Fibroblast of skin of right quadriceps (primary cell): ENCODE results near the gene FOXJ1.

Experiments
- DNase-seq: peaks from one replicate; pipeline ENCODE4 v3.0.0-alpha.2; 2013

FOXJ1 gene

DNA sequence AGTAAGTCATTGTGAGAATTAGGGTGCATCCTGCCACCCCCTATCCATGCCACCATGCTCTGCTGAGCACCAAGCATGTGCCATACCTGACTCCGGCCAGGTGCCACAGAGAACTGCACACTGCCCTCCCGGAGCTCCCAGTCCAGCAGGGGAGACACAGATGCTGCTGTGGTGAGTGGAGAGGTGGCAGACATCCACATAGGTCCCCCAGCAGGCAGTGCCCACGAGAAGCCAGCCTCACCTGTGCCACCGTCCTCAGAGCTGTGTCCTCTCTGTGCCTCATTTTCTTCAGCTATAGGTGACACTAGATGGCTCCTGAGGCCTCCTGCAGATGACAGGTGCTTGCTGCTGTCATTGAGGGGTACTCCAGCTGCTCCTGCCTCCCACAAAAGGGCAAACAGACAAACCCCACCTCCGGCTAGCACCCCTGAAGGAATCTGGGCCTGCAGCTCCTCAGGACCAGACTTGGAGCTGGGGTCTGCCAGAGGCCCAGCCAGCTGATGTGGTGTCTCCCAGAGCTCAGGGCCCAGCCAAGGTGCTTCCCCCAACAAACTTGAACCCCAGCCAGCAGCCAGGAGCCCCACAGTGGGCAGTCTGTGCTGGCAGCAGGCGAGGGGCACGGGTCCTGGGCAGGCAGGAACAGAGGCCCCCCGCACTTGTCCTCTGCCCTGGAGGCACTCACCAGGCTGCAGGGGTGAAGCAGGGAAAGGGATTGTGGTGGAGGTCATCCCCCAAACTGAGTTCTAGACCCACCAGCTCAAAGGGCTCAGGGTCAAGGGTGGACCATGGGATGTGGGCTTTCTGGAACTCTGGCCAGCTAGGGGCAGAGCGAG lies 17.1 kb downstream of the FOXJ1 start:
- no peak for DNase-seq

GRCh38 chr17:76123191-76123499 lies 17.9 kb downstream of the FOXJ1 start:
- DNase-seq, result no peak

DNA sequence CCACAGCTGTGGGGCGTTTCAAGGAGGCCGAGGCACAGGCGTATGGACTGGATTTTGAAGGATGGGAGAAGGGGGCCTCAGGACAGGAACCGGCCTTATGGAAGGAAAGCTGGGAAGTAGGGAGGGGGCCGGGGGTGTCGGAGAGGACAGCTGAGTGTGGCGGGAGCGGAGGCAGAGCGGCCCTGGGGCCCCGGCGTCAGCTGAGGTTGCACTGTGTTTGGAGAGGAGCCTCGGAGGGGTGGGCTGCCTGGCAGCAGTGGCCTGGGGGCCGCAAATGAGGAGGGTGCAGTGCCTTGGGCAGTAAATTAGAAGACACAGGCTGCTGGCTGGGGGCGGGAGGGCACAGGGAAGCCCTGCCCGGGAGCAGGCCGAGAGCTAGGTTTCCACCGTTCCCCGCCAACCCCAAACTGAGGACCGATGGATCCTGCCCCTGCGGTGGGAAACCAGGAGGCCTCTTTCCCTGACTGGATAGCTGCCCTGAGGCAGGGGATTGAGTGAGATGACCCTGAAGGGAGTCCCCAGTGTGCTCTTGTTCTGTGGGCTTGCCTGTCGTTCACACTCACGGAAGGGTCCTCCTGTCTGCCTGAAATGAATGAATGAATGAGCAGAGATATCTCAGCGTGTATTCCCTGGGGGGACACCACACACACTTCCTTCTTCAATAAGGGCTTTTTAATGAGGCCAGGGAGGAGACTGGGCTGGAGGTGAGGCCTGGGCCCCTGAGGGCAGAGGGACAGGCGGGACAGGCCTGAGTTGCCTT lies 18.4 kb downstream of the FOXJ1 start:
- no peak for DNase-seq

- DNase-seq, result peak; percentile 48
These were observed 19.1 kb downstream of the FOXJ1 start for GRCh38 chr17:76121932-76122430.

GRCh38 chr17:76120658-76121008 lies 20.4 kb downstream of the FOXJ1 start:
- DNase-seq, result no peak

GRCh38 chr17:76119409-76120371 lies 21.4 kb downstream of the FOXJ1 start:
- DNase-seq, result no peak

DNA sequence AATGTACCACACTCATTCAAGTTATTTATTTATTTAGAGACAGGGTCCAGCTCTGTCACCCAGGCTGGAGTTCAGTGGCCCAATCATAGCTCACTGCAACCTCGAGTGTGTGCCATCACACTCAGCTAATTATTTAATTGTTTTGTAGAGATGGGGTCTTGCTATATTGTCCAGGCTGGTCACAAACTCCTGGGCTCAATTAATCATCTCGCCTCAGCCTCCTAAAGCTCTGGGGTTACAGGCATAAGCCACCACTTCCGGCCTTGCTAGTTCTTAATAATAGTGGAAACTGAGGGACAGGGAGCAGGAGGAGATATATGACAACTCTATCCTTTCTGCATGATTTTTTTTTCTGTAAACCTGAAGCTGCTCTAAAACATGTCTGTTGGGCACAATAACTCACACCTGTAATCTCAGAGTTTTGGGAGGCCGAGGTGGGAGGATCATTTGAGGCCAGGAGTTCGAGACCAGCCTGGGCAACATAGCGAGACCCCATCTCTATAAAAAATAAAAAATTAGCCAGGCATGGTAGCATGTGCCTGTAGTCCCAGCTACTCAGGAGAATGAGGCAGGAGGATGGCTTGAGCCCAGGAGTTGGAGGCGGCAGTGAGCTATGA lies 25.8 kb downstream of the FOXJ1 start:
- no peak for DNase-seq

DNA sequence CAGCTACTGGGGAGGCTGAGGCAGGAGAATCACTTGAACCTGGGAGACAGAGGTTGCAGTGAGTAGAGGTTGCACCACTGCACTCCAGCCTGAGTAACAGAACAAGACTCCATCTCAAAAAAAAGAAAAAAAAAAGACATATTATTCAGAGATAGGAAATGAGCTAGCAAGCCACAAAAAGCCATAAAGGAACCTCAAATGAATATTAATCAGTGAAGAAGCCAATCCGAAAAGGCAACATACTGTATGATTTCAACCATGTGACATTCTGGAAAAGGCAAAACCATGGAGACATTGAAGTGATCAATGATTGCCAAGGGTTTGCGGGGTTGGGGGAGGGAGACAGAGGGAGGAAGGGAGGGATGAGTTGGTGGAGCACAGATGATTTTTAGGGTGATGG lies 29.1 kb downstream of the FOXJ1 start:
- DNase-seq, result peak; percentile 32

- DNase-seq, result no peak
These were observed 33.5 kb downstream of the FOXJ1 start for GRCh38 chr17:76107509-76107908.

- DNase-seq, result peak; percentile 64
These were observed 34.3 kb downstream of the FOXJ1 start for GRCh38 chr17:76106703-76107102.

DNA sequence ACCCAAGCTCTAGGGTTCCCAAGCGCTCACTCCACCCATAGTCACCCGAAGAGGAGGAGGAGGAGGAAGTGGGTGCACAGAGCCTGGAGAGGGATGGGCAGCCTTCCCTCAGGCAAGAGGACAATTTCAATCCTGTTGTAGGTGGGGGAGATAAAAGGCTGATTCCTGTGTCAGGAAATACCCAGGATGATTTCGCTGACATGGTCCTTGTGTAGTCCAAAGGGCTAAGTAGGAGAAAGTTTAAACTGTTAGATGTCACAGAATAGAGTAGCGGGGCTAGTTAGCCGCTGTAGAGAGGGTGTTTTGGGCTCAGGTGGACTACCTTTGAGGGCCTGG lies 36.2 kb downstream of the FOXJ1 start:
- DNase-seq, result no peak

DNA sequence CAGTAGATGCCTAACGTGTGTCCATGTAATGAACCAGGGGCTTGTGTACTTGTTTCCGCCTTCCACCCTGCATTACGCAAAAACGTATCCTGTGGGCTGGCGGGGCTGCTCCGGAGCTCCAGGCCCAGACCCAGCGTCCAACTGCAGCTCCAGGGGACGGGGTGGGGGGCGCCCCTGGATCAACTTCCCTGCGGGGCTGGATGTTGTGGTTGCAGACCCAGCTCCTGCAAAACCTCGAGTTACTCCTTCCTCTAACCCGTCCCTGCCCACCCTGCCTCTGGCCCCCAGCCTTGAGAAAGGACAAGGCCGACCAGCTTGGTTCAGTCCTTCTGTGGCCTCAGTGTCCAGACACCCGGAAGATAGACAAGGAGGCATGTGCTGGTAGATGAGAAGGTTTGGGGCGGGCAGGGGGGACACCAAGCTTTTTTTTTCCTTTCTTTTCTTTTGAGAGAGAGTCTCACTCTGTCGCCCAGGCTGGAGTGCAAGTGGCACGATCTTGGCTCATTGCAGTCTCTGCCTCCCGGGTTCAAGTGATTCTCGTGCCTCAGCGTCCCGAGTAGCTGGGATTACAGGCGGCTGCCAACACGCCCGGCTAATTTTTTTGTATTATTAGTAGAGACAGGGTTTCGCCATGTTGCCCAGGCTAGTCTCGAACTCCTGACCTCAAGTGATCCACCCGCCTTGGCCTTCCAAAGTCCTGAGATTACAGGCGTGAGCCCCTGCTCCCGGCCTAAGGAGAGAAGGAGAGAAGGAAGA lies 36.7 kb downstream of the FOXJ1 start:
- no peak for DNase-seq

- DNase-seq, result peak; percentile 90
These were observed 37.5 kb downstream of the FOXJ1 start, which contains the start of gene EXOC7 for GRCh38 chr17:76103274-76104139. TSS of gene EXOC7 (minus strand) at chr17:76103787. CDS start at chr17:76103692, 95 bp downstream.

- DNase-seq, result no peak
These were observed 38.1 kb downstream of the FOXJ1 start for GRCh38 chr17:76102944-76103273.

GRCh38 chr17:76097716-76098295 lies 43.2 kb downstream of the FOXJ1 start:
- DNase-seq, result no peak

GRCh38 chr17:76095943-76096342 lies 45.1 kb downstream of the FOXJ1 start:
- DNase-seq, result no peak

DNA sequence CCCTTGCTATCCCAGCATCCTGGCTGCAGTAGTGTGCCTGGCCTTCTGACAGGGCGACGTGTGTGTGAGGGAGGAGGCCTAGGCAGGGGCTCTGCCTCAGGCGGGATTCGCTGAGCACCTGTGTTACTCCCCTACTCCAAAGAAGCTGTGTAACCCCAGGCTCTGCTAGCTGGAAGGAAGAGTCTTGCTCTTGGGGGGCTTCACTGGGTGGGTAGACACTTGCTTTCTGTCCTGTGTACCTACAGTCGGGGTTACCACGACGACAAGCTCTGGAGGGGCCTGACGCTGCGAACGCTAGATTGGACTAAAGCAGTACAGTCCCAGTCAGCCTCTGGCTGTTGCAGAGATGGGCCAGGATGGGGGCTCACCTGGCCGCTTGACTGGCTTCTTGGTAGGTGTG lies 47.0 kb downstream of the FOXJ1 start:
- DNase-seq, result no peak

DNA sequence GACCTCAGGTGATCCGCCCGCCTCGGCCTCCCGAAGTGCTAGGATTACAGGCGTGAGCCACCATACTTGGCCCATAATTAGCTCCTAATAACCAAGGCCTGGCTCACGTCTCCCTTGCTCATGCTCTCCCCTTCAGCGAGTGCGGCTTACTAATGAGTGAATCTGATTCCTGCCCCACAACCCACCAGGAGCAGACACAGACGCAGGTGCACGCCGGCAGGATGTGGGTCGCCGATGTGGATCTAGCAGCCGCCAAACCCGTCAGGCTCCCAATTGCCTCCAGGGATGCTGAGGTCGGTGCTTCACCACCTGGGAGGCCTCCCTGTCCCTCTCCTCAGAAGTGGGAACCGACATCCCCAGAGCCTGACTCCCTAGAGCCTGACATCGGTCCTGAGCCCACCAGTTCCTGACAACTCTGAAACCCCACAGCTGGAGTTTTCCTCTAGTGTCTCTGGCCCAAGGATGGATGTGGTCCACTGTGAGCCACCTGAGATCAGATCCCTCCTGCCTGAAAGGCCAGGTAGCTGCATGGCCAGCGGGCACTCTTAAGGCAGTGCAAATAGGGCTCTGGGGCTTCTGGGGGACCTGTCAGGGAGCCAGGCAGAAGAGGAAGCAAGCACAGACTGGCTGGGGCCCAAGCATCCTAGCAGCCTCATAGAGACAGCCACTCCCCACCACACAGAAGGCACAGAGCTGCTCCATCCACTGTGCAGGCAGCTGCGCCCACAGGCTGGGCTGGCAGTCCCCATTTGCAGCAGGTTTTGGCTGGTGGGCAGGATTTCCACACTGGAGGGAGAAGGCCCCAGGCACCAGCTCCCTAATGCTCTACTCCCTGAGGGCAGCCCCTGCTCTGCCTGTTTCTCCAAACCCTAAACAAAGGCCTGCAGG lies 48.3 kb downstream of the FOXJ1 start:
- no peak for DNase-seq

- no peak for DNase-seq
These were observed 49.3 kb downstream of the FOXJ1 start for GRCh38 chr17:76091526-76092286.
